Measurements from ENCODE around the gene PSMC3.

Gene PSMC3

GRCh38 chr11:47417712-47418111 is 8.5 kb downstream of the PSMC3 start:
- TF ChIP-seq CEBPB (IDR thresholded peaks at IDR 0.05) (no peak), EP300 (IDR thresholded peaks at IDR 0.05; ENCODE audit: borderline replicate concordance) (no peak), ZBTB7A (IDR thresholded peaks at IDR 0.05; ENCODE audit: low read depth) (no peak), TEAD4 (IDR thresholded peaks at IDR 0.05) (no peak), FOXM1 (IDR thresholded peaks at IDR 0.05; ENCODE audit: borderline replicate concordance, low read depth) (no peak), RAD21 (IDR thresholded peaks at IDR 0.05; ENCODE audit: low read depth) (no peak), EGR1 (IDR thresholded peaks at IDR 0.05) (no peak), TAF1 (IDR thresholded peaks at IDR 0.05; ENCODE audit: low read depth) (no peak), YY1 (IDR thresholded peaks at IDR 0.05; ENCODE audit: low read depth) (no peak)
- TF ChIP-seq, protein P1, sequence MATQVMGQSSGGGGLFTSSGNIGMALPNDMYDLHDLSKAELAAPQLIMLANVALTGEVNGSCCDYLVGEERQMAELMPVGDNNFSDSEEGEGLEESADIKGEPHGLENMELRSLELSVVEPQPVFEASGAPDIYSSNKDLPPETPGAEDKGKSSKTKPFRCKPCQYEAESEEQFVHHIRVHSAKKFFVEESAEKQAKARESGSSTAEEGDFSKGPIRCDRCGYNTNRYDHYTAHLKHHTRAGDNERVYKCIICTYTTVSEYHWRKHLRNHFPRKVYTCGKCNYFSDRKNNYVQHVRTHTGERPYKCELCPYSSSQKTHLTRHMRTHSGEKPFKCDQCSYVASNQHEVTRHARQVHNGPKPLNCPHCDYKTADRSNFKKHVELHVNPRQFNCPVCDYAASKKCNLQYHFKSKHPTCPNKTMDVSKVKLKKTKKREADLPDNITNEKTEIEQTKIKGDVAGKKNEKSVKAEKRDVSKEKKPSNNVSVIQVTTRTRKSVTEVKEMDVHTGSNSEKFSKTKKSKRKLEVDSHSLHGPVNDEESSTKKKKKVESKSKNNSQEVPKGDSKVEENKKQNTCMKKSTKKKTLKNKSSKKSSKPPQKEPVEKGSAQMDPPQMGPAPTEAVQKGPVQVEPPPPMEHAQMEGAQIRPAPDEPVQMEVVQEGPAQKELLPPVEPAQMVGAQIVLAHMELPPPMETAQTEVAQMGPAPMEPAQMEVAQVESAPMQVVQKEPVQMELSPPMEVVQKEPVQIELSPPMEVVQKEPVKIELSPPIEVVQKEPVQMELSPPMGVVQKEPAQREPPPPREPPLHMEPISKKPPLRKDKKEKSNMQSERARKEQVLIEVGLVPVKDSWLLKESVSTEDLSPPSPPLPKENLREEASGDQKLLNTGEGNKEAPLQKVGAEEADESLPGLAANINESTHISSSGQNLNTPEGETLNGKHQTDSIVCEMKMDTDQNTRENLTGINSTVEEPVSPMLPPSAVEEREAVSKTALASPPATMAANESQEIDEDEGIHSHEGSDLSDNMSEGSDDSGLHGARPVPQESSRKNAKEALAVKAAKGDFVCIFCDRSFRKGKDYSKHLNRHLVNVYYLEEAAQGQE (IDR thresholded peaks at IDR 0.05; ENCODE audit: low read depth), result no peak

- TF ChIP-seq CEBPB (IDR thresholded peaks at IDR 0.05) (no peak; the same call in 1 of the 2 replicates), MAX (IDR thresholded peaks at IDR 0.05) (peak; percentile 63; the same call in 1 of the 2 replicates), EGR1 (IDR thresholded peaks at IDR 0.05) (peak; percentile 13; the same call in 1 of the 2 replicates), YY1 (IDR thresholded peaks at IDR 0.05; ENCODE audit: low read depth) (peak; percentile 60; the same call in 1 of the 2 replicates), TCF12 (IDR thresholded peaks at IDR 0.05; ENCODE audit: low read depth) (peak; percentile 57; the same call in 1 of the 2 replicates), NFIC (IDR thresholded peaks at IDR 0.05) (peak; percentile 94), EP300 (IDR thresholded peaks at IDR 0.05; ENCODE audit: borderline replicate concordance) (0 out of 2 replicates have a peak, but pooled peaks have one; percentile 17), USF1 (IDR thresholded peaks at IDR 0.05) (no peak), ZBTB7A (IDR thresholded peaks at IDR 0.05; ENCODE audit: low read depth) (peak; percentile 64; the same call in 1 of the 2 replicates), TEAD4 (IDR thresholded peaks at IDR 0.05) (peak; percentile 87)
- TF ChIP-seq, protein P1 (IDR thresholded peaks at IDR 0.05; ENCODE audit: low read depth), result no peak
Measured at GRCh38 chr11:47415949-47416472, 10.2 kb downstream of the PSMC3 start.

GRCh38 chr11:47415091-47415854 is 11.0 kb downstream of the PSMC3 start:
- TF ChIP-seq EP300 (IDR thresholded peaks at IDR 0.05; ENCODE audit: borderline replicate concordance), result no peak
- TF ChIP-seq RAD21 (IDR thresholded peaks at IDR 0.05; ENCODE audit: low read depth), result no peak
- TF ChIP-seq YY1 (IDR thresholded peaks at IDR 0.05; ENCODE audit: low read depth), result no peak
- no peak for TF ChIP-seq TAF1 (IDR thresholded peaks at IDR 0.05; ENCODE audit: low read depth)
- TF ChIP-seq CREB1 (IDR thresholded peaks at IDR 0.05; ENCODE audit: low read depth), result no peak

GRCh38 chr11:47414685-47415070 is 11.6 kb downstream of the PSMC3 start:
- TF ChIP-seq TEAD4 (IDR thresholded peaks at IDR 0.05) (no peak), TCF12 (IDR thresholded peaks at IDR 0.05; ENCODE audit: low read depth) (no peak), FOXM1 (IDR thresholded peaks at IDR 0.05; ENCODE audit: borderline replicate concordance, low read depth) (no peak), CREB1 (IDR thresholded peaks at IDR 0.05; ENCODE audit: low read depth) (no peak), YY1 (IDR thresholded peaks at IDR 0.05; ENCODE audit: low read depth) (no peak), NFIC (IDR thresholded peaks at IDR 0.05) (no peak), MAX (IDR thresholded peaks at IDR 0.05) (no peak), CEBPB (IDR thresholded peaks at IDR 0.05) (no peak), EP300 (IDR thresholded peaks at IDR 0.05; ENCODE audit: borderline replicate concordance) (no peak), RAD21 (IDR thresholded peaks at IDR 0.05; ENCODE audit: low read depth) (no peak), ZBTB7A (IDR thresholded peaks at IDR 0.05; ENCODE audit: low read depth) (no peak), EGR1 (IDR thresholded peaks at IDR 0.05) (no peak), USF1 (IDR thresholded peaks at IDR 0.05) (no peak), TAF1 (IDR thresholded peaks at IDR 0.05; ENCODE audit: low read depth) (no peak)
- TF ChIP-seq, protein P1 (IDR thresholded peaks at IDR 0.05; ENCODE audit: low read depth), result no peak

Measured in Ishikawa (cell line).